ENCODE data around the gene BICRA.
"Not testable (repeated sequence)": the region's sequence is repeated elsewhere in the genome, so short reads cannot be mapped to it uniquely, and the experiment has no call there.

BICRA gene

GRCh38 chr19:47608969-47609905, at the start of gene BICRA:
Gene BICRA, plus strand, starts transcription at chr19:47609134. Its CDS starts 64,441 bp downstream, at chr19:47673575.
- DNase-seq, result peak; percentile 64

- no peak for DNase-seq
Measured at GRCh38 chr19:47560999-47561398, 47.9 kb upstream of the BICRA start.

GRCh38 chr19:47561440-47562057, 47.4 kb upstream of the BICRA start:
- no peak for DNase-seq

GRCh38 chr19:47564081-47564480, 44.9 kb upstream of the BICRA start:
- no peak for DNase-seq

- DNase-seq, result no peak
Measured at GRCh38 chr19:47569331-47569730, 39.6 kb upstream of the BICRA start.

GRCh38 chr19:47572635-47573034, 36.3 kb upstream of the BICRA start:
- DNase-seq, result no peak

GRCh38 chr19:47573071-47574026, 35.6 kb upstream of the BICRA start, which contains the start of gene ZNF541:
Gene ZNF541, minus strand, starts transcription at chr19:47573148. Its CDS starts 17,292 bp downstream, at chr19:47555856.
- DNase-seq, result peak; percentile 86

- no peak for DNase-seq
Measured at GRCh38 chr19:47580397-47580796, 28.5 kb upstream of the BICRA start.

- DNase-seq, result no peak
Measured at GRCh38 chr19:47581605-47582319, 27.2 kb upstream of the BICRA start.

- no peak for DNase-seq
Measured at GRCh38 chr19:47582320-47582909, 26.5 kb upstream of the BICRA start.

- not testable (repeated sequence) for DNase-seq
Measured at GRCh38 chr19:47583161-47583560, 25.8 kb upstream of the BICRA start.

GRCh38 chr19:47587295-47587694, 21.6 kb upstream of the BICRA start:
- no peak for DNase-seq

- DNase-seq, result no peak
Measured at GRCh38 chr19:47589824-47590223, 19.1 kb upstream of the BICRA start.

GRCh38 chr19:47593860-47594259, 15.1 kb upstream of the BICRA start:
- no peak for DNase-seq

- no peak for DNase-seq
Measured at GRCh38 chr19:47595944-47596343, 13.0 kb upstream of the BICRA start.

GRCh38 chr19:47598407-47599349, 10.3 kb upstream of the BICRA start:
- DNase-seq, result no peak

- DNase-seq, result not testable (repeated sequence)
Measured at GRCh38 chr19:47599671-47600245, 9.2 kb upstream of the BICRA start.

GRCh38 chr19:47600246-47601179, 8.4 kb upstream of the BICRA start:
- peak; percentile 99 for DNase-seq
